Mammary epithelial cell (primary cell): ENCODE data around the gene RNF34.

Source experiments
- CTCF ChIP-seq, 2 donors: IDR thresholded peaks in 1 of 2; conservative IDR thresholded peaks in 1 of 2; 2 replicates each; pipeline ENCODE4 v1.5.1; 2011 to 2012; ENCODE audit warnings: inconsistent platforms in 2 of 2, low read length in 2 of 2, mild to moderate bottlenecking in 2 of 2, control low read depth in 1 of 2, low read depth in 1 of 2; ENCODE audit not compliant: insufficient read depth in 1 of 2; ENCODE audit errors: extremely low read depth in 1 of 2
- EZH2 ChIP-seq: IDR thresholded peaks from 2 replicates; pipeline ENCODE4 v1.6.1; 2012; ENCODE audit warnings: low read length, inconsistent platforms, borderline replicate concordance

GRCh38 chr12:121452340-121452984, 52.5 kb downstream of the RNF34 start:
- TF ChIP-seq CTCF (conservative IDR thresholded peaks at IDR 0.05 in 1 of 2, IDR thresholded peaks at IDR 0.05 in 1 of 2; ENCODE audit: extremely low read depth in 1 of 2, insufficient read depth in 1 of 2, low read depth in 1 of 2, low read length in 2 of 2) (no peak), EZH2 (no peak)
